Cardiac septum (tissue), 1 donor: ENCODE data around the gene OR5C1. TPM values are rescaled to one million over a fixed set of nuclear protein-coding genes. Genes with fewer than 3 reads are reported as not detected.

ENCODE experiments used
- total RNA-seq: library from RNA; stranded (reverse); fragmentation: NEBNext Ultra II Directional; extraction: Animal tissue kit (Norgen Biotek cat#: 25700); gene quantifications from one replicate; pipeline ENCODE4 v1.2.1, GENCODE V29; 2021
- donor health status: DM: no; HTN: no; CAD: no.

OR5C1 gene
- total RNA-seq, 1 donor from 2014 or later = not detected

Other genes starting within 250 kb of the OR5C1 start
- not detected for gene OR1N2, start 235.8 kb upstream of the OR5C1 start, total RNA-seq
- gene OR1L8, start 205.5 kb upstream of the OR5C1 start, total RNA-seq = not detected
- gene OR1Q1, start 174.2 kb upstream of the OR5C1 start, total RNA-seq = not detected
- gene OR1B1, start 131.3 kb upstream of the OR5C1 start, total RNA-seq = not detected
- not detected for gene OR1L1, start 127.2 kb upstream of the OR5C1 start, total RNA-seq
- gene OR1L3, start 113.8 kb upstream of the OR5C1 start, total RNA-seq = not detected
- not detected for gene OR1L4, start 64.9 kb upstream of the OR5C1 start, total RNA-seq
- gene OR1L6, start 46.6 kb upstream of the OR5C1 start, total RNA-seq = not detected
- not detected for gene OR1K1, start 11.2 kb downstream of the OR5C1 start, total RNA-seq
- 9.0 TPM for gene PDCL, start 39.7 kb downstream of the OR5C1 start, total RNA-seq
- 47.3 TPM for gene RC3H2, start 116.4 kb downstream of the OR5C1 start, total RNA-seq
- gene ZBTB6, start 124.4 kb downstream of the OR5C1 start, total RNA-seq = 6.6 TPM
- 4.1 TPM for gene ZBTB26, start 142.6 kb downstream of the OR5C1 start, total RNA-seq
- gene RABGAP1, start 152.1 kb downstream of the OR5C1 start, total RNA-seq = 49.3 TPM
- 1.0 TPM for gene GPR21, start 244.7 kb downstream of the OR5C1 start, total RNA-seq